ENCODE measurements around the gene CACNA1E. TPM values are rescaled to one million over a fixed set of nuclear protein-coding genes. Genes with fewer than 3 reads are reported as not detected.

Gene CACNA1E
- total RNA-seq, 6 experiments from 2014 or later: not detected

DNA sequence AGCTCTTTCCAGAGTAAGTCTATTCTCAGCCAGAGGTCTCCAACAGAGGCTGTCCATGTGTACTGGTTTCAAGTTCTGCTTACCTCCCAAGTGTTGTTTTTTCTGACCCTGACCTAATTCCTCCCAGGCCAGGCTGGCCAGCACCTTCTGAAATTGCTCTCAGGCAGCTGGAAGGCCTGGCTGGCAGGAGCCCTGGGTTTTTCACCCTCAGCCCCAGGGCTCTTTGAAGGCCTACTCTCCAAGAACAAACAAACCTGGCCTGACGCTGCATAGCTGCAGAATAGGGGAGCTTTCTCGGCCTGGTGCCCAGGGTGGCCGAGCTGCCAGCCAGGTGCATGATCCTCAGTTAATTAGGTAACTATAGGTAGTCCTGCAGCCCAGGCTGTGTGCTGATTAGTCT is 147.5 kb downstream of the CACNA1E start:
- Mint-ChIP-seq H3K4me1 (ENCODE audit: low read depth) (no peaks in the 10 kb centered on the region), H3K36me3 (ENCODE audit: low read depth) (no peaks in the 10 kb centered on the region)

DNA sequence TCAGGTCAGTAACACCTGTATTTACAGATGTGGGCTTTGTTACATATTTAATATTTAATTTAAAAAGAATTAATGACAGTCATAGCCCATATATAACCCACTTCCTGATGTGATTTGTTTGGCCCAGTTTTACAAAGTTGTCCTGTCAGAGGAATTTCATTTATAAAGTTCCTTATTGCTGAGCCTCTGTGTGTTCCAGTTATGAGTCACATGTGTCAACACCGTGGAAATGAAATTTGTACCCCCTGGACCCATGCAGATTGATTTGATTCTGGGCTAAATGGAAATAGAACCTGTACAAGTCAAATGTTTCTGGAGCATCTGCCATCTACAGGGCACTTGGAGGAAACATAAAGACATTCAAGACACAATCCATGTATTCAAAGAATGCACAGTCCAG is 149.2 kb downstream of the CACNA1E start:
- H3K9me3 Mint-ChIP-seq: peaks cover 25% of the 10 kb centered on the region
- H3K4me1 Mint-ChIP-seq (ENCODE audit: low read depth): no peaks in the 10 kb centered on the region
- TF ChIP-seq, protein P1, sequence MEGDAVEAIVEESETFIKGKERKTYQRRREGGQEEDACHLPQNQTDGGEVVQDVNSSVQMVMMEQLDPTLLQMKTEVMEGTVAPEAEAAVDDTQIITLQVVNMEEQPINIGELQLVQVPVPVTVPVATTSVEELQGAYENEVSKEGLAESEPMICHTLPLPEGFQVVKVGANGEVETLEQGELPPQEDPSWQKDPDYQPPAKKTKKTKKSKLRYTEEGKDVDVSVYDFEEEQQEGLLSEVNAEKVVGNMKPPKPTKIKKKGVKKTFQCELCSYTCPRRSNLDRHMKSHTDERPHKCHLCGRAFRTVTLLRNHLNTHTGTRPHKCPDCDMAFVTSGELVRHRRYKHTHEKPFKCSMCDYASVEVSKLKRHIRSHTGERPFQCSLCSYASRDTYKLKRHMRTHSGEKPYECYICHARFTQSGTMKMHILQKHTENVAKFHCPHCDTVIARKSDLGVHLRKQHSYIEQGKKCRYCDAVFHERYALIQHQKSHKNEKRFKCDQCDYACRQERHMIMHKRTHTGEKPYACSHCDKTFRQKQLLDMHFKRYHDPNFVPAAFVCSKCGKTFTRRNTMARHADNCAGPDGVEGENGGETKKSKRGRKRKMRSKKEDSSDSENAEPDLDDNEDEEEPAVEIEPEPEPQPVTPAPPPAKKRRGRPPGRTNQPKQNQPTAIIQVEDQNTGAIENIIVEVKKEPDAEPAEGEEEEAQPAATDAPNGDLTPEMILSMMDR (IDR thresholded peaks at IDR 0.05): no peak
- no peaks in the 10 kb centered on the region for H3K27me3 Mint-ChIP-seq (ENCODE audit: insufficient read depth)
- H3K36me3 Mint-ChIP-seq (ENCODE audit: low read depth): no peaks in the 10 kb centered on the region
- no peak overlapping the region for H3K27ac Mint-ChIP-seq
- DNase-seq: no peak
- H3K4me3 Mint-ChIP-seq: no peak overlapping the region

More for the DNA sequence above, 147.5 kb downstream of the CACNA1E start:
- TF ChIP-seq, protein P1 (IDR thresholded peaks at IDR 0.05): no peak
- no peaks in the 10 kb centered on the region for H3K27me3 Mint-ChIP-seq (ENCODE audit: insufficient read depth)
- H3K27ac Mint-ChIP-seq: no peak overlapping the region
- no peak for DNase-seq
- no peak overlapping the region for H3K4me3 Mint-ChIP-seq
- peaks cover 25% of the 10 kb centered on the region for H3K9me3 Mint-ChIP-seq

DNA sequence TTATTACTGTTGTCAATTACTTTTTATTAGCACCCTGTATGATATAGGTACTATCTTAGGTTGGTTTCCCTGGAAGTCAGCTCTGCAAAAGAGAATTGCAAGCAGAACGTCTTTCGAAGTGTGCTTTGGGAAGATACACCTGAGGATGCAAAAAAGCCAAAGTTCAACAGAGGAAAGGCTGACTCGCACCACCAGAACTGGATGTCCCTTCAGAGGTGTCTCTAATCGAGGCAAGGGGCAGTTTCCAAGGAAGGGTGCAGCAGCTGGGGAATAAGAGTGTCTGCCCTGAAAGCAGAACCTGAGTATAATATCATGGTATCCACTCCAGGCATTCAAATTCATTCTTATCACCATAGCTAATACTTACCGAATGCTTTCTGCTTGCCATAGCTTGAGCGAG is 149.6 kb downstream of the CACNA1E start:
- Mint-ChIP-seq H3K4me3 (no peak overlapping the region), H3K27me3 (ENCODE audit: insufficient read depth) (no peaks in the 10 kb centered on the region), H3K27ac (no peak overlapping the region), H3K4me1 (ENCODE audit: low read depth) (no peaks in the 10 kb centered on the region), H3K9me3 (peaks cover 29% of the 10 kb centered on the region), H3K36me3 (ENCODE audit: low read depth) (no peaks in the 10 kb centered on the region)
- DNase-seq: no peak
- TF ChIP-seq, protein P1 (IDR thresholded peaks at IDR 0.05): no peak

DNA sequence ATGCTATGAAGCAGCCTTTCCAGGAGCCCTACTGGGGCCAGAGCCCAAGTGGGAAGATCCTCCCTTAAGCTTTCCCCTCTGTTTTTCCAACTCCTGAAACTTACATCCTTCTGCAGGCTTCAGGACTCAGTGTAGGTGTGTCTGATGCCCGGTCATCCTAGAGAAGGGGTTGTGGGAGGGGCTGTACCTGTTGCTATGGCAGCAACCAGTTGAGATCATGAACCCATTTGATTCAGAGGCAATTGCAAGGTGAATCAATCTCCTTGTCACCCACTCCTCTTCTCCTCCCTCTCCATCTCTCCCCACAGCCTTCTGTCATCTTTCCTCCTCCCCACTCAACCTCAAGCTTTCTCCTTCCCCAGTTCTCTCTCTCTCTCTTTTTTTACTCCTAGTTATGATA is 151.8 kb downstream of the CACNA1E start:
- H3K27me3 Mint-ChIP-seq (ENCODE audit: insufficient read depth): no peaks in the 10 kb centered on the region

DNA sequence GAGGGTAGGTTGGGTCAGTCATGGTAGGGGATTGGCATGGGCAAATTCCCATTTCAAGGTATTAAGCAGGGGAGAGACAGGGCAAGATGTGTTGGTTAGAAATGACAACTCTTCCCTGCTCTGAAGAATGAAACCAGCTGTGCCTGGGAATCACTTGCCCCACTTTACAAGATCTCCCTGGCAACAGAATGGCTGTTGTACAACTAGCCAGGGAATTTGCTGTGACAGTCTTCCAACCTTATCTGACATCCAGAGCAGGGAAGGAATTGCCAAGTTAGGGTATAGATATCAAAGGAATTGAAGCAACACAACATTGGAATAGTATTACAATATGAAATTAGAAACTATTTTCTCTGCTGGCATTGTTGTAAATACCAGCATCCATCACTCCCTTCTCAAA is 154.7 kb downstream of the CACNA1E start:
- no peaks in the 10 kb centered on the region for H3K4me1 Mint-ChIP-seq (ENCODE audit: low read depth)
- H3K27ac Mint-ChIP-seq: no peak overlapping the region
- TF ChIP-seq, protein P1 (IDR thresholded peaks at IDR 0.05): no peak
- DNase-seq: no peak
- H3K36me3 Mint-ChIP-seq (ENCODE audit: low read depth): peaks cover 6% of the 10 kb centered on the region; the same call in 1 of the 2 replicates
- H3K4me3 Mint-ChIP-seq: no peak overlapping the region
- H3K9me3 Mint-ChIP-seq: peaks cover 48% of the 10 kb centered on the region
- H3K27me3 Mint-ChIP-seq (ENCODE audit: insufficient read depth): no peaks in the 10 kb centered on the region

More for the DNA sequence above, 151.8 kb downstream of the CACNA1E start:
- peaks cover 6% of the 10 kb centered on the region; the same call in 1 of the 2 replicates for H3K36me3 Mint-ChIP-seq (ENCODE audit: low read depth)
- TF ChIP-seq, protein P1 (IDR thresholded peaks at IDR 0.05): no peak
- DNase-seq: no peak
- no peak overlapping the region for H3K4me3 Mint-ChIP-seq
- H3K4me1 Mint-ChIP-seq (ENCODE audit: low read depth): no peaks in the 10 kb centered on the region
- no peak overlapping the region for H3K27ac Mint-ChIP-seq
- H3K9me3 Mint-ChIP-seq: peaks cover 37% of the 10 kb centered on the region

DNA sequence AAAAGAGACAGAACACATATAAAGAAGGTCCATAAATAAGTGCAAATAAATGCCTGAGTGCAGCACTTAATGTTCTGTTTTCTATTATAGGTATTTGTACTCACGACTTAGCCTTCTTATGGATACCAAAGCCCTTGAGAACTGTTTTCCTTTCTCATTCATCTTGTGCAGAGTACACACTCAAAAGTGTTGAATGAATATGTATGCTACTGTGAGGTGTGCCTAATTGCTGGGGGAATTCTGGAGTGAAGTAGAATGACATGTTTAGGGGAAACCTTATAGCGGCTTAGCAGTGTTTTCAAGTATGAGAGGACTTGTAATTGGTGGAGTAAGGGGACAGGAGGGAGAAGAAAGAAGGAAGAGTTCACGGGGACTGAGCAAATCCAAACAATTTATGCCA is 157.6 kb downstream of the CACNA1E start:
- H3K4me1 Mint-ChIP-seq (ENCODE audit: low read depth): no peaks in the 10 kb centered on the region
- TF ChIP-seq, protein P1 (IDR thresholded peaks at IDR 0.05): no peak
- peaks cover 6% of the 10 kb centered on the region; the same call in 1 of the 2 replicates for H3K36me3 Mint-ChIP-seq (ENCODE audit: low read depth)
- H3K27me3 Mint-ChIP-seq (ENCODE audit: insufficient read depth): no peaks in the 10 kb centered on the region
- H3K9me3 Mint-ChIP-seq: peaks cover 66% of the 10 kb centered on the region
- DNase-seq: no peak
- no peak overlapping the region for H3K27ac Mint-ChIP-seq
- H3K4me3 Mint-ChIP-seq: no peak overlapping the region
